K562 (cell line): ENCODE data around the gene ANKMY2. TPM values are rescaled to one million over a fixed set of nuclear protein-coding genes. Genes with fewer than 3 reads are reported as not detected.
A peak's percentile ranks its signal among the peaks of the same experiment; 100 is the strongest.

Source experiments
- ATAC-seq: fragments of 200-7000 bp; cut with Tn5 transposase; 3 replicates; pipeline ENCODE4 v1.9.1; 2020; ENCODE audit warnings: moderate library complexity
- BruUV-seq: library from RNA; stranded (reverse); fragments of 400-500 nt; replicated peaks from 2 replicates; lab custom pipeline; 2021; lab: Mats Ljungman, UMichigan
- CTCF ChIA-PET: fragments of 300-600 bp; formaldehyde crosslinking; extraction: SDS; loops from one replicate; lab custom pipeline; 2021; ENCODE audit warnings: low intra/inter-chr PET ratio; lab: Yijun Ruan, JAX
- POLR2A ChIA-PET: fragments of 300-600, 350-650 bp; sonication (Branson Sonifier 250); formaldehyde crosslinking; extraction: SDS; loops from one replicate; lab custom pipeline; 2021; ENCODE audit warnings: antibody characterized with exemption, inconsistent platforms; lab: Yijun Ruan, JAX
- DNase-seq, 4 experiments: peaks; one replicate each; pipeline versions ENCODE4 v3.0.0 to v3.0.0-alpha.2; 2011 to 2018; ENCODE audit warnings: low spot score in 3 of 4, mixed read lengths in 3 of 4; ENCODE audit errors: extremely low read depth in 1 of 4
- FAIRE-seq: peaks from 2 replicates; lab custom pipeline; 2011; peaks lifted over from hg19 to GRCh38; lab: Jason Lieb, UNC
- H2AFZ ChIP-seq: 2 replicates; pipeline ENCODE4 v1.6.0; 2011; ENCODE audit warnings: low read depth, low read length, control low read depth, inconsistent platforms
- H3K27ac ChIP-seq: fragments of 200-600 bp; 3 replicates; pipeline ENCODE4 v1.8.0; 2011; ENCODE audit warnings: low read depth, mild to moderate bottlenecking, control low read depth, inconsistent platforms, low read length, moderate library complexity, mixed read lengths; ENCODE audit errors: extremely low read depth
- H3K27me3 ChIP-seq, 2 experiments: fragments of 300-600 bp in 1 of 2; 2 replicates in 1 of 2; 3 replicates in 1 of 2; pipeline versions ENCODE4 v1.6.0 to v1.8.0; 2011; ENCODE audit warnings: inconsistent platforms in 2 of 2, low read length in 2 of 2, mild to moderate bottlenecking in 1 of 2, mixed read lengths in 1 of 2, moderate library complexity in 1 of 2; ENCODE audit not compliant: control insufficient read depth in 2 of 2, insufficient read depth in 2 of 2
- H3K36me3 ChIP-seq: fragments of 300-600 bp; 3 replicates; pipeline ENCODE4 v1.8.0; 2011; ENCODE audit warnings: mild to moderate bottlenecking, low read length, inconsistent platforms; ENCODE audit not compliant: control insufficient read depth, insufficient read depth
- H3K4me1 ChIP-seq, 2 experiments: fragments of 200-600 bp in 1 of 2; replicated peaks in 1 of 2; 2 replicates in 1 of 2; 3 replicates in 1 of 2; pipeline versions ENCODE4 v1.5.1 to v1.8.0; 2011; ENCODE audit warnings: inconsistent platforms in 2 of 2, low read length in 2 of 2, mild to moderate bottlenecking in 1 of 2, mixed read lengths in 1 of 2, moderate library complexity in 1 of 2; ENCODE audit not compliant: control insufficient read depth in 2 of 2, insufficient read depth in 2 of 2
- H3K4me2 ChIP-seq: 2 replicates; pipeline ENCODE4 v1.6.1; 2011; ENCODE audit warnings: low read length, control low read depth, inconsistent platforms, mixed read lengths; ENCODE audit not compliant: insufficient read depth
- H3K4me3 ChIP-seq: fragments of 200-600 bp; sonication (generic), shearing (Covaris generic); 2 replicates; pipeline ENCODE4 v1.5.1; 2016; ENCODE audit warnings: control low read depth, inconsistent platforms
- H3K79me2 ChIP-seq: fragments of 200-600 bp; 3 replicates; pipeline ENCODE4 v1.8.0; 2011; ENCODE audit warnings: low read length, inconsistent platforms; ENCODE audit not compliant: control insufficient read depth, insufficient read depth
- H3K9ac ChIP-seq, 2 experiments: 2 replicates each; pipeline versions ENCODE4 v1.6.0 to v1.6.1; 2011; ENCODE audit warnings: low read depth in 2 of 2, low read length in 2 of 2, control low read depth in 1 of 2, inconsistent platforms in 1 of 2, mild to moderate bottlenecking in 1 of 2, mixed read lengths in 1 of 2; ENCODE audit not compliant: insufficient read depth in 1 of 2
- H3K9me1 ChIP-seq: one replicate; pipeline ENCODE4 v1.6.0; 2011; ENCODE audit warnings: inconsistent platforms, mild to moderate bottlenecking, low read length, moderate library complexity; ENCODE audit not compliant: control insufficient read depth, insufficient read depth
- H3K9me3 ChIP-seq: replicated peaks from 2 replicates; pipeline ENCODE4 v1.5.1; 2011; ENCODE audit warnings: low read depth, low read length, inconsistent platforms; ENCODE audit not compliant: control insufficient read depth, insufficient read depth
- H4K20me1 ChIP-seq: replicated peaks from 2 replicates; pipeline ENCODE4 v1.6.1; 2011; ENCODE audit warnings: low read length, inconsistent platforms, mixed read lengths; ENCODE audit not compliant: control insufficient read depth, insufficient read depth
- CBFA2T3 ChIP-seq: fragments of 450-650 bp; IDR thresholded peaks from 2 replicates; pipeline ENCODE4 v1.6.1; 2017
- PKNOX1 ChIP-seq: fragments of 450-650 bp; IDR thresholded peaks from 2 replicates; pipeline ENCODE4 v1.6.1; 2016
- POLR2G ChIP-seq: fragments of 200-400 bp; formaldehyde crosslinking; IDR thresholded peaks from 2 replicates; pipeline ENCODE4 v1.6.1; 2017; ENCODE audit warnings: low read depth, mild to moderate bottlenecking, antibody characterized with exemption, low read length, moderate library complexity
- THAP7 ChIP-seq: fragments of 250-450 bp; sonication (Bioruptor Pico); IDR thresholded peaks from 2 replicates; pipeline ENCODE4 v1.5.0; 2021
- ZNF277 ChIP-seq: fragments of 250-450 bp; sonication (Bioruptor Pico); IDR thresholded peaks from 2 replicates; pipeline ENCODE4 v1.8.0; 2022; ENCODE audit warnings: inconsistent platforms, mild to moderate bottlenecking, moderate library complexity, borderline replicate concordance
- WGBS: fragments of 100-300 bp; shearing (Covaris generic); methylation state at CpG from one replicate; pipeline ENCODE4 v1.1.6; 2016; ENCODE audit warnings: low coverage, mixed read lengths; ENCODE audit not compliant: insufficient coverage; ENCODE audit errors: missing lambda C conversion rate; 5-methylcytosine and 5-hydroxymethylcytosine counted together
- in situ Hi-C: fragments of 300-500 bp; cut with MboI; formaldehyde crosslinking; loops from 4 replicates; pipeline ENCODE4 v1.15.0; 2018; ENCODE audit warnings: inconsistent platforms, mixed read lengths
- intact Hi-C: fragments of 100-400 bp; cut with micrococcal nuclease; formaldehyde crosslinking; loops from 2 replicates; pipeline ENCODE4 v1.14.2; 2022
- polyA plus RNA-seq, 8 experiments: library from polyadenylated mRNA; depleted of rRNA in 4 of 8; stranded (reverse) in 5 of 8; unstranded in 3 of 8; fragments of >200 nt; fragmentation: Nextera tagmentation in 2 of 8; fragmentation: Illumina TruSeq in 1 of 8; extraction: Ambion mirVana in 2 of 8; extraction: Trizol in 1 of 8; gene quantifications; 2 replicates each; pipeline versions ENCODE4 v1.2.1 to v1.2.3, GENCODE V29; 2011 to 2014; ENCODE audit warnings: inconsistent platforms in 1 of 8, missing spikeins in 1 of 8
- total RNA-seq, 7 experiments: library from RNA; depleted of rRNA in 6 of 7; stranded (reverse); fragments of >200 nt in 6 of 7; fragmentation: Illumina TruSeq in 2 of 7; extraction: Trizol in 2 of 7; gene quantifications; 2 replicates each; pipeline versions ENCODE4 v1.2.1 to v1.2.3, GENCODE V29; 2011 to 2021; ENCODE audit warnings: low replicate concordance in 1 of 7

The ANKMY2 gene
- total and polyA plus RNA-seq, 9 of the 15 experiments (the other 6 are each of a cell fraction or from before 2014, with no cell fraction given): 38.9 to 71.5 (median 48.8) TPM

- Histone ChIP-seq H3K36me3 (peaks cover 79% of the 10 kb centered on the region), H4K20me1 (no peaks in the 10 kb centered on the region), H3K4me2 (no peak overlapping the region), H3K9me1 (no peaks in the 10 kb centered on the region), H3K9ac (no peak overlapping the region), H2AFZ (no peak overlapping the region), H3K27ac (no peak overlapping the region), H3K27me3 (no peaks in the 10 kb centered on the region), H3K4me3 (no peak overlapping the region), H3K9me3 (no peaks in the 10 kb centered on the region), H3K4me1 (peaks cover 0 to 4% of the 10 kb centered on the region in 2 experiments; a peak in 1 of 5 replicates), H3K79me2 (no peaks in the 10 kb centered on the region)
- intact Hi-C loops (no loop called here), in situ Hi-C loops (no loop called here)
- no peak for DNase-seq
- BruUV-seq: no TSS peak
- ChIA-PET POLR2A (interaction anchor here (0.8 to 1.2 kb wide), 3 partner anchors 11 to 26 kb away, joined by 3 read pairs; partner anchors contain the start of genes ANKMY2 and BZW2), CTCF (no interaction called here)
- ATAC-seq: no peak
- 86% methylated on average over 2 of the region's 2 CpGs for WGBS
- TF ChIP-seq PKNOX1: peak; percentile 53
- TF ChIP-seq CBFA2T3: peak; percentile 4; the same call in 1 of the 2 replicates
- no peak for TF ChIP-seq THAP7 (CRISPR knock-in tag)
- no peak for FAIRE-seq
These were observed 25.6 kb downstream of the ANKMY2 start for GRCh38 chr7:16619979-16620408.

- H3K4me3 ChIP-seq: no peak overlapping the region
- no peak for FAIRE-seq
- no peak overlapping the region for H2AFZ ChIP-seq
- H3K9me3 ChIP-seq: no peaks in the 10 kb centered on the region
- no peak overlapping the region for H3K4me2 ChIP-seq
- 90% methylated on average over 14 of the region's 18 CpGs for WGBS
- no peaks in the 10 kb centered on the region for H4K20me1 ChIP-seq
- CTCF ChIA-PET: no interaction called here
- intact Hi-C loops: no loop called here
- DNase-seq: no peak
- peaks cover 0 to 4% of the 10 kb centered on the region in 2 experiments; a peak in 1 of 5 replicates for H3K4me1 ChIP-seq
- POLR2A ChIA-PET: interaction anchor here (1.3 to 1.9 kb wide), 2 partner anchors 11 to 35 kb away, joined by 3 to 5 read pairs; no protein-coding TSS in a partner anchor
- no peaks in the 10 kb centered on the region for H3K27me3 ChIP-seq
- no TSS peak for BruUV-seq
- ATAC-seq: no peak; the same call in 2 of the 3 replicates
- peak overlapping the region in 1 of 2 experiments; percentile 50; a peak in 1 of 4 replicates for H3K9ac ChIP-seq
- no peak overlapping the region for H3K27ac ChIP-seq
- H3K9me1 ChIP-seq: no peaks in the 10 kb centered on the region
- in situ Hi-C loops: no loop called here
- TF ChIP-seq ZNF277 (CRISPR knock-in tag) (no peak), POLR2G (peak; percentile 58)
- no peaks in the 10 kb centered on the region for H3K79me2 ChIP-seq
- peaks cover 78% of the 10 kb centered on the region for H3K36me3 ChIP-seq
These were observed 29.0 kb downstream of the ANKMY2 start for GRCh38 chr7:16616542-16616941.
